NCI-H2227 treated with DMSO at 0.1 percent for 48 hours (cell line): ENCODE measurements around the gene MEI1.

ENCODE experiments used
- DNase-seq: peaks from one replicate; lab custom pipeline; 2025; lab: John Stamatoyannopoulos, UW

The MEI1 gene

GRCh38 chr22:41841085-41841712 is 141.9 kb downstream of the MEI1 start:
- no peak for DNase-seq

- no peak for DNase-seq
These were observed 144.0 kb downstream of the MEI1 start for GRCh38 chr22:41842996-41843970.

DNA sequence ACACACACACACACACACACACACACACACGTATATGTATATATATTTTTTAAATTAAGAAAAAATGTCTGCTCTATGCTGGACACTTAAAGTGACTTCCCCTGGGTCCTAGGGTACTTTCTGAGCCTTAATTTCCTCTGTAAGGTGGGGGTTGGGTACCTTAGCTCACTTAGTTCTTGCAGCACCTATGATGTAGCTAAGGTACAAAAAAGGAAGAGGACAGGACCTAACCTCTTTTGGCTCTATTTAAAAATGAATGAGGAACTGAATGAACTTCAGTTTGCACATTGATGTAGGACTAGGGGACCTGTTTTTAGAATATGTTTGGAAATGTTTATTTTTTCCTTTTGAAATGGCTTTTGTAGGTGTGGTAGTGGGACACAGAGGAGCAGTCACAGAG is 144.7 kb downstream of the MEI1 start:
- no peak for DNase-seq

DNA sequence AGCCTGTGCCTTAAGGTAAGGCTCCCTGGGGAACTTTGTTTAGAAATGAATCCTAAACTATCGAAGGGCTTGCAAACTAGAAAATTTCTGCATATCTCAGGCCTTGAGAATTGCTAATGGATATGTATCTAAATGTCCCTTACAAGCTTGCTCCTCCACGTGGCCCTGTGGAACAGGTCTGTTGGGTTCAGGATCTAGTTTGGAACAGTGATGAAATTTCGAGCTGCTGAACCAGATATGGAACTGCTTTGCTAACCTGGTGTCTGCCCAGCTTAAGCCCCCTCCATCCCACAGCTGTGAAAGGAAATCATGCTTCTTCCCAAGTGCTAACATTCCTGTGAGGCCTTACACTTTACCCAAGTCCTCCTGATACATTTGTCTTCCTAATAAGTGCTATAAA is 145.2 kb downstream of the MEI1 start:
- no peak for DNase-seq

GRCh38 chr22:41845380-41846267 is 146.3 kb downstream of the MEI1 start:
- DNase-seq: no peak

GRCh38 chr22:41846268-41846987 is 147.1 kb downstream of the MEI1 start:
- DNase-seq: no peak

- DNase-seq: no peak
These were observed 148.0 kb downstream of the MEI1 start for GRCh38 chr22:41847300-41847699.

DNA sequence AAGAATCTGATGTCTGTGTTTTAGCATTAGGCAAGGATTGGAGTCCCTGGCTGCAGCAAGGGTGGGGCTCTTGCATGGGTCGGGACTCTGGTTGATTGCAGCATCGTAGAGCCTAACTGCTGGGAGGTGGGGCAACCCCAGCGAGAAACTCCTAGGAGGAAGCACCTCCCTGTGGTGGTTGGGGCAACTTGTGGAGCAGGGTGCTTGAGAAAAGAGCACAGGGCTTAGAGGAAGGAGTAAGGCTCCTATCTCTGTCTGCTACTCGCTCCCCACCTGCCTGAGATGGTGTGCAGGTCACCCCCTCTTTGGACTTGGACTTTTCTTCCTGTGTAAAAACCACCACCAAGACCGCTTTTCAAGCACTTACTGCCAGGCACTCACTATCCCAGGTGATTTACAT is 149.2 kb downstream of the MEI1 start:
- no peak for DNase-seq
